ENCODE results near the gene FMNL2. TPM values are rescaled to one million over a fixed set of nuclear protein-coding genes. Genes with fewer than 3 reads are reported as not detected.

FMNL2 gene
- total and polyA plus RNA-seq, 4 donors = 18.8 to 81.4 (median 38.4) TPM

DNA sequence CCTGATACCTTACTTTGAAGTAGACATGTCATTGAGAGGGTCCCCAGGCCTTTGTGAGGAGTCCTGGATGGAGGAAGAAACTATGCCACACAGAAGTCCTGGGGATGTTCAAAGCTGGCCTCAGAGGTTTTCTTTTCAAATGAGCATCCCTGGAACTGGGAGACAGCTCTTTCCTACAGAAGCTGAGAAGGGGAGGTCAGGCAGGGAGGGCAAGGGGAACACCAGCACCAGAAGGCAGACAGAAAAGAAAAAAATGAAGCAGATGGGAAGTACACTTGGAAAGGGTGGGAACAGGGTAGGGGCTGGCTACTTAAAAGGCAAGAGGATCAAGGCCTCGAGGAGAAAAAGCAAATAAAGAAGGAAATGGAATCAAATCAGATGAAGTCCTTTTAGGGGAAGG lies 120.0 kb downstream of the FMNL2 start:
- 48 to 52% methylated on average over 1 of the region's 1 CpG for WGBS, 2 donors
- Histone ChIP-seq H3K36me3 (ENCODE audit: control insufficient read depth in 4 of 4, insufficient read depth in 4 of 4, low read length in 4 of 4) (no peaks in the 10 kb centered on the region), H3K27ac (ENCODE audit: low read depth in 1 of 2, low read length in 1 of 2) (no peak overlapping the region), H3K27me3 (ENCODE audit: control insufficient read depth in 3 of 3, insufficient read depth in 3 of 3, low read length in 2 of 3) (no peaks in the 10 kb centered on the region), H3K9ac (ENCODE audit: insufficient read depth in 1 of 2, low read length in 2 of 2) (no peak overlapping the region), H3K4me1 (ENCODE audit: control insufficient read depth in 5 of 5, insufficient read depth in 5 of 5, low read length in 5 of 5) (peaks cover 0 to 4% (median 0%) of the 10 kb centered on the region in 5 donors), H3K4me3 (no peak overlapping the region), H3K9me3 (ENCODE audit: control insufficient read depth in 4 of 4, insufficient read depth in 3 of 4, low read length in 3 of 4) (no peaks in the 10 kb centered on the region)
- no peak for DNase-seq
- ATAC-seq (ENCODE audit: insufficient read depth, low FRiP score) = no peak
- TF ChIP-seq, protein P1, sequence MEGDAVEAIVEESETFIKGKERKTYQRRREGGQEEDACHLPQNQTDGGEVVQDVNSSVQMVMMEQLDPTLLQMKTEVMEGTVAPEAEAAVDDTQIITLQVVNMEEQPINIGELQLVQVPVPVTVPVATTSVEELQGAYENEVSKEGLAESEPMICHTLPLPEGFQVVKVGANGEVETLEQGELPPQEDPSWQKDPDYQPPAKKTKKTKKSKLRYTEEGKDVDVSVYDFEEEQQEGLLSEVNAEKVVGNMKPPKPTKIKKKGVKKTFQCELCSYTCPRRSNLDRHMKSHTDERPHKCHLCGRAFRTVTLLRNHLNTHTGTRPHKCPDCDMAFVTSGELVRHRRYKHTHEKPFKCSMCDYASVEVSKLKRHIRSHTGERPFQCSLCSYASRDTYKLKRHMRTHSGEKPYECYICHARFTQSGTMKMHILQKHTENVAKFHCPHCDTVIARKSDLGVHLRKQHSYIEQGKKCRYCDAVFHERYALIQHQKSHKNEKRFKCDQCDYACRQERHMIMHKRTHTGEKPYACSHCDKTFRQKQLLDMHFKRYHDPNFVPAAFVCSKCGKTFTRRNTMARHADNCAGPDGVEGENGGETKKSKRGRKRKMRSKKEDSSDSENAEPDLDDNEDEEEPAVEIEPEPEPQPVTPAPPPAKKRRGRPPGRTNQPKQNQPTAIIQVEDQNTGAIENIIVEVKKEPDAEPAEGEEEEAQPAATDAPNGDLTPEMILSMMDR (IDR thresholded peaks at IDR 0.05; ENCODE audit: control extremely low read depth, extremely low read depth) = no peak

GRCh38 chr2:152455738-152456137 lies 120.8 kb downstream of the FMNL2 start:
- WGBS, 2 donors = 97 to 98% methylated on average over 6 of the region's 6 CpGs
- TF ChIP-seq, protein P1 (IDR thresholded peaks at IDR 0.05; ENCODE audit: control extremely low read depth, extremely low read depth) = no peak
- Histone ChIP-seq H3K4me3 (no peak overlapping the region), H3K9me3 (ENCODE audit: control insufficient read depth in 4 of 4, insufficient read depth in 3 of 4, low read length in 3 of 4) (no peaks in the 10 kb centered on the region), H3K36me3 (ENCODE audit: control insufficient read depth in 4 of 4, insufficient read depth in 4 of 4, low read length in 4 of 4) (no peaks in the 10 kb centered on the region), H3K4me1 (ENCODE audit: control insufficient read depth in 5 of 5, insufficient read depth in 5 of 5, low read length in 5 of 5) (peaks cover 0 to 4% (median 0%) of the 10 kb centered on the region in 5 donors), H3K27ac (ENCODE audit: low read depth in 1 of 2, low read length in 1 of 2) (no peak overlapping the region), H3K9ac (ENCODE audit: insufficient read depth in 1 of 2, low read length in 2 of 2) (no peak overlapping the region), H3K27me3 (ENCODE audit: control insufficient read depth in 3 of 3, insufficient read depth in 3 of 3, low read length in 2 of 3) (no peaks in the 10 kb centered on the region)
- DNase-seq (no peak), ATAC-seq (ENCODE audit: insufficient read depth, low FRiP score) (no peak)

GRCh38 chr2:152456262-152456661 lies 121.3 kb downstream of the FMNL2 start:
- DNase-seq (no peak), ATAC-seq (ENCODE audit: insufficient read depth, low FRiP score) (no peak)
- Histone ChIP-seq H3K36me3 (ENCODE audit: control insufficient read depth in 4 of 4, insufficient read depth in 4 of 4, low read length in 4 of 4) (no peaks in the 10 kb centered on the region), H3K9ac (ENCODE audit: insufficient read depth in 1 of 2, low read length in 2 of 2) (no peak overlapping the region), H3K4me1 (ENCODE audit: control insufficient read depth in 5 of 5, insufficient read depth in 5 of 5, low read length in 5 of 5) (peaks cover 0 to 4% (median 0%) of the 10 kb centered on the region in 5 donors), H3K27ac (ENCODE audit: low read depth in 1 of 2, low read length in 1 of 2) (no peak overlapping the region), H3K4me3 (no peak overlapping the region), H3K27me3 (ENCODE audit: control insufficient read depth in 3 of 3, insufficient read depth in 3 of 3, low read length in 2 of 3) (no peaks in the 10 kb centered on the region), H3K9me3 (ENCODE audit: control insufficient read depth in 4 of 4, insufficient read depth in 3 of 4, low read length in 3 of 4) (no peaks in the 10 kb centered on the region)
- TF ChIP-seq, protein P1 (IDR thresholded peaks at IDR 0.05; ENCODE audit: control extremely low read depth, extremely low read depth) = no peak
- 96% methylated on average over 3 of the region's 3 CpGs for WGBS, 2 donors

DNA sequence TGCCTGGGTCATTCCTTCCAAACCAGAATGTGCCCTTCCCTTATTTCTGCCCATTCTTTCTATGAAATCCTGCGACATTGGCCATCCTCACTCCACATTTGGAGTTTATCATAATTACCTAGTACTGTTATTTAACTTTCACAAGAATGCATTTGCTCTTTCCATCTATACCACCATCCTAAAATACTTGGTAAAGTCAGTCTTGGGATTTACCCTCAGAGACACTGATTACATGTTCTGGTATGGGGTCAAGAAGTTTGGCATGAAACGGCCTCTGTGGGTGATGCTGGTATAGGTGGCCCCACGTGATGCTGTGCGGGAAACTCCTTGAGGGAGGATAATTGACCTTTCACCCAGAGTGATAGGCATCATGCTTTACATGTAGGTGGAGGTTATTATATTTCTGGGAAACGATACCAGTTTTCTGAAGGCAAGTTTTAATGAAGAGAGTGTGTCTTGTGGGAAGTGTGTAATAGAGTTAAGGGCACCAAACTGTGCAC lies 123.5 kb downstream of the FMNL2 start:
- Histone ChIP-seq H3K9me3 (ENCODE audit: control insufficient read depth in 4 of 4, insufficient read depth in 3 of 4, low read length in 3 of 4) (no peaks in the 10 kb centered on the region), H3K27me3 (ENCODE audit: control insufficient read depth in 3 of 3, insufficient read depth in 3 of 3, low read length in 2 of 3) (no peaks in the 10 kb centered on the region), H3K9ac (ENCODE audit: insufficient read depth in 1 of 2, low read length in 2 of 2) (no peak overlapping the region), H3K4me1 (ENCODE audit: control insufficient read depth in 5 of 5, insufficient read depth in 5 of 5, low read length in 5 of 5) (peaks cover 0 to 1% (median 0%) of the 10 kb centered on the region in 5 donors), H3K36me3 (ENCODE audit: control insufficient read depth in 4 of 4, insufficient read depth in 4 of 4, low read length in 4 of 4) (no peaks in the 10 kb centered on the region), H3K27ac (ENCODE audit: low read depth in 1 of 2, low read length in 1 of 2) (no peak overlapping the region), H3K4me3 (no peak overlapping the region)
- WGBS, 2 donors = 84 to 94% methylated on average over 5 of the region's 5 CpGs
- TF ChIP-seq, protein P1 (IDR thresholded peaks at IDR 0.05; ENCODE audit: control extremely low read depth, extremely low read depth) = no peak
- ATAC-seq (ENCODE audit: insufficient read depth, low FRiP score) (no peak), DNase-seq (no peak)
